Fibroblast of skin of back (primary cell): ENCODE data around the gene SND1.
"Not testable (repeated sequence)": the region's sequence is repeated elsewhere in the genome, so short reads cannot be mapped to it uniquely, and the experiment has no call there.

ENCODE experiments used
- DNase-seq: peaks from one replicate; pipeline ENCODE4 v3.0.0-alpha.2; 2013

Gene SND1

DNA sequence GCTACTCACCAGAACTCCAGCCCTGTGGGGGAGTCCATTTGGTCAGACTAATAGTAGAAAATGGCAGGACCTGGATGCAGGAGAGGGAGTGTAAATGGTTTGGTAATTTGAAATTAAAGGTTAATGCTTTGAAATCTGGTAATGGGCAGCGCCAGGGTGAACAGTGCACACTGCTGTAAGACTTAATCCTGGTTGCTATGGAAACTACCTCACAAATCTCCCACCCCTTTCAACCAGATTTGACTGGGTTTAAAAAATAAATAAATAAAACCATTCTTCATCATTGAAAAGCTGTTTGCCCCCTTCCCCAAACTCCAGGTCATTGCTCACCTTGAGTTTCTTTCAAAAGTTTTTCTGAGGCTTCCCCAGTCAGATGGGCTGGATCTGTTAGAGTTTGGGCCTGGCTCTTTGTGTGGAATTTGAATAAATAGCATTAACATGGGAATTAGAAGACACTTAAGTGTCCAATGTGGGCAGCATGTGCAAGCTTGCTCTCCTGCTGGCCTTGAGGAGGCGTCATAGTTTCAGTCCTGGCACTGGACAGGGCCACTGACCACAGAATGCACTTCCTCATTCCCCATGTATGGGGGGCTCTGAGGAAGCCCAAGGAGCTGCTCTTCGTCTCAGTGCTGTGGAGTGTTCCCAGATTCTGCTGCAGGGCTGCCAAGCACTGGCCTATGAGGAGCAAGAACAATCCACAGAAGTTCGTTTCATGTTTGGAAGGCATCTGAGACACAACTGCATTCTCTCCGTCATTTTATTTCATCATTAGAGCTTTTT is 288.6 kb downstream of the SND1 start:
- peak; percentile 36 for DNase-seq

DNA sequence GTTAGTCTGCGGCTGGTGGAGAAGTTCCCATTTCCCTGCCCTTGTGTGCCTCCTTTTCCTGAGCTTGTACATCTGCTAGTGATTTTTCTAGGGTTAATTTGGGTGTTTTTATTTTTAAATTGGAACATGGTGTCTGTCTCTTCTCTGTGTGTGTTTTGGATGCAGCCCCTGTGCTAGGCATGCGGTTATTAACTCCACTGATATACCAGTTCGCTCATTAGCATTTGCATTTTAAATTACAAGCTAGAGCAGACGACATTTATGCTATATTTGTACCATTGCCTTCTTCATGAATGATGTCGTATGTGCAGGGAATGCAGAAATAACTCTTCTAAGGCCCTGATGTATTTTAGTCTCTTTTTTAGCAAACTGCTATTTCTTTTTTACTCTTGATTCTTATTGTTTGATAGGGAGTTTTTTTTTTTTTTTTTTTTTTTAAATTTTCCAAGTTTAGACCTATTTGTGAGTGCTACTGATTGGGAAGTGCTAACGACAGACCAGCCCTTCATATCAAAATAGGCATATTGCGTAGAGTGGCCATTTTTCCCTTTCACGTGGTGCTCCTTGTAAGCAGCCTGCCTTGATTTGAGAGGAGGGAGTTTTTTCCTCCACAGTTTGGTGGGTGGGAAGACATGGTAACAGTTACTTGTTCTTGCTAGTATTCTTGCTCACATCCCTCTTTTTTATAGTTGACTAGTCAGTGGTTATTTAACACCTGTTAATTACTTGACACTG is 289.6 kb downstream of the SND1 start:
- no peak for DNase-seq

DNA sequence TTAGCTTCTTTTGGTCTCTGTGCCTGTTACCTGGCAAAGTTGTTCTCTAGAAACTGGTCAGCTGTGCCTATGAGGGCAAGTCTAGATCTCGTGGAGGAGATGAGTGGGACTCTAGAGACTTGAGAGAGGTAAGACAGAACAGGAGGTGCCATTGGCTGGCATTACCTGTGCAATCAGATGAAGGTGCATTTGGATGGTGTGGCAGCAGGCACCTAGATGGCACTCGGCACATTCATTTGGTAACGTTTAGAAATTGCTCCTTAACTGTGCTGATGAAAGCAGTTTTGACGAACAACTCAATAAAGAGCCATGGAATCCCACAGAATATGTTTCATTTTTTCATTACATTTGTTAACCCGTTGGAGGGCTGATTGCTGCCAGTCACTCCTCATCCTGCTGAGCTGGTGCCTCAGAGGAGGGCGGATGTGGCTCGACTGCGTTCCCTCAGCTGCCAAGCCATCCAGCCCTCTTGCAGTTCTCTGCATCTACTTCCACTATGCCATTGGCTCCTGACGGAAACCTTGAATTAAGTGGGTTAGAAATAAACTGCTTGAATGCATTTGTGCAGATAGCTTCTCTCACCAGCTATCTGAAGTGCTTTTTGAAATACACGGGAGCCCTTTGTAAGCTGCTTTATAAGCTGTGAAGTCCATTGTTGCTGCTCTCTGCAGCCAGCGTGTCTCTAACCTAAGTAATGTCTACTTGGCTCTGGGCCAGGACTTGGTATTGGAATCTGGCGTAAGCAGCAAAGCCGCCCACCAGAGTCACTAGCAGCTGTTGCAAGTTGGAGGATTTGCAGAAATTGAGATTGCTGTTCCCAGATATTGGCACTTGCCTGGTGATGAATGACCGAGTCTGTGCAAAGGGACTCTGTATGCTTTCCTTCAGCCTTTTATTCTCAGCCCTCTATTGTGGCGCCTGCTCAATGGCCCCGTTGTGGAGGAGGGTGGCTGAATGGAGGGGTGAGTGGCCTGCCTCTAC is 291.8 kb downstream of the SND1 start:
- DNase-seq, result peak; percentile 44

DNA sequence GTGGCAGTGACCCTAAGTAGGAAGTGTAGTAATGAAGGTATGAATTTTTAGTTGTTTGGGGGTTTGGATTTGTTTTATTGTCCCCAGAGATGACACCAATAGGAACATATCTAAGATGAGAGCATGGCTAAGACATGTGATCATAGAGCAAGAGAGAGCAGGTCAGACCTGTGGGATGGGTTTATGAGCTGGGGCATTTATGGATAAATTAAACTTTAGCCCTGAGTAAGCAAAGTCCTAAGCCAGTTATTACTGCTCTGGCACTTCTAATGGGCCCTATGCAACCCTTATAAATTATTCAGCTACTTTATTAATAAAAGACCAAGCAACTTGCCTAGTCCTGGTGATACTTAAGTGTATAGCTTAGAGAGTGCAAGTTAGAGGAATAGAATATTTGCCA is 294.1 kb downstream of the SND1 start:
- DNase-seq, result no peak

DNA sequence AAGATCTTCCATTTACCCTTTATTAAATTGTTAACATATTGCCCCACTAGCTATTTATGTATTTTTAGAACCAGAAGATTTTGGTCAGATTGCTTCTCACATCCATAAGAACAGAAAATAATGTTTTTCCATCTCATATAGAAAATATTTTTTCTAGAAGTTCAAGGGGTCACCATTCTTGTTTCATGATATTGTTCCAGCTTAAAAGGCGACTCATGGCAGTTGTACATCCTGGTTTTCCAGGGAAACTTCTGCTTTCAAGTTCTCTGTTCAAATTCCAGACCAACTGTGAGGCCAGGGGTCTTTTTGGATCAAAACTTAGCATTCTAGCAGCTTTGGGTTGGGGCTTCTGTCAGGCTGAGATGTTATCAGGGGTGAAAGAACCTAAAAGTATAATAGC is 294.9 kb downstream of the SND1 start:
- peak; percentile 68 for DNase-seq

DNA sequence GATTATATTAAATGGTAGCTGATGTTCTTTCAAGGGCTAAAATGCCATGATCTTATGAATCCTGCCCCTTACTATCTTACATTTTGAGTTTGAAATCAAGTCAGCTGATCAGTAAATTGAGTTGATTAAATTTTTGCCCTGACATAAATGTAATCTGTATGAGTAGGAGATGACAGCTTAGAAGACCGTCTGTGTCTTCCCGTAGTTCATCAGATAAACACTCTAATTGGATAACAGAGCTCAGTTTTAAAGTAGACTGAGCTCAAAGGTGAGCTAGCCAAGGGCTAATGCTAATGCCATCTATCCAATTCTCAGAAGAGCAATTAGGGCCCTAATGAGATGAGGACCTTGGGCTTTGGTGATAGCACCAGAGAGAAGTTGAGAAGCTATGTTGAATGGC is 296.3 kb downstream of the SND1 start:
- no peak for DNase-seq

DNA sequence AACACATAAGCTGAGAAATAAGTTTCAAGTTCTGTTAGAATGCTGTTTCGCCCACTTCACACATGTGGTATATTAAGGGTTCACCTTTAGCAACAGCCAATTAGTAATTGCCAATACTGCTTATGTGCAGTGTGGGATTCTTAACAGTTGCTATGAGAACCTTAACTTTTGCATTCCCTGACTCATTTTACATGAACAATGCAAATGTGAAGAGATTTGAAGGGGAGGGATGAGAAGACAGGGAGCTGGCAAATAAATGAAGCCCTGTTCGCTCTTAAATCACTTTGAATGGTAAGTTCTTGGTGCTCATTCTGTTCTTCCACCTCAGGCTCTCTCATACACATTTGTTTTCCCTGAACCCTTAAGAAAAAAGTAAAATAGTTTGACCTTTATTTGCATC is 296.9 kb downstream of the SND1 start:
- DNase-seq, result no peak

DNA sequence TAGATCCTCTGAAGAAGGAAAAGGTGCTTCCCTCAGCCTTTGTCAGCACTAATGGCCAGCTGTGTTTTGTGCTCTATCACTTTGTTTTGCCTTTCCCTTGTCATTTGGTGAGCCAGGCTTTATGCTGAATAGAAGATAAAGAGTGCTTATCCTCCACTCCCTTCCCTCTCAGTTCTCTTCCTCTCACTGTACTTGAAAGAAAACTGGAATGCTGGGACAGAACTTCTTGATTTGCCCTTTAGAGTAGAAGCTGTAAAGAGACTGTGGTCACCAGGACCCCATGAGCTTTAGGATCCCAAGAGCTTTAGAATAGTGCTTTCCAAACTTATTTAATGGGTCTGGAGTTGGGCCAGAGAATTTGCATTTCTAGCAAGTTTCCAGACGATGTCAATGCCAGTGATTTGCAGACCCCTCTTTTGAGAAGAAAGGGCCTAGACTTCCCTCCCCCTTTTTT is 297.8 kb downstream of the SND1 start:
- no peak for DNase-seq

DNA sequence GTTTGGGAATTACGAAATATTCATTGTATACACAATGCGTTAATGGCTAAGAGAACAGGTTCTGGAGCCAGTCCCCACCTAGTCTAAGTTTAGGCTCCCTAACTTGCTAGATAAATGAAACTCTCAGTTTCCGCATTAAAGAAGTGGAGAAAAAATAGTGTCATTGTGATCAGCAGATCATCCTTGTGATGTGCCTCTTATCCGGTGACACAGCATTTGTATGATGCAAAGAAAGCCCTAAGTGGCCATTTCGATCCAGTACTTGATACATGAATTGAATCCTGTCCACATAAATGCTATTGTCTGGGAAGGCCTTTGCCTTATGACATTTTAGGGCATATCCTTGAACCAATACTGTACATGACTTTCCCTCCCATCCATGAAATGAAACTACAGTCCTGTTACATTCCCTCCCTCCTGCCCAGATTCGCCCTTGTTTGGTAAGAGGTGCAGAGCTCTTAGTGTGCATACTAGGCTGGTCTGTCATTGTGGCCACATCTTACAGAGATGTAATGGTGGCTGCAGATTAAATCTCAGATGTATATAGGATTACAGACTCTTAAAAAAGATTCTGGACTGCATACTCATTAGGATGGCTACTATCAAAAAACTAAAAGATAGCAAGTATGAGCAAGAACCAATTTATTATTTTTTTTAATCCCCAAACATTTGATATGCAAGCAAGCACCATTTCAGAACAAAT is 298.4 kb downstream of the SND1 start:
- no peak for DNase-seq

DNA sequence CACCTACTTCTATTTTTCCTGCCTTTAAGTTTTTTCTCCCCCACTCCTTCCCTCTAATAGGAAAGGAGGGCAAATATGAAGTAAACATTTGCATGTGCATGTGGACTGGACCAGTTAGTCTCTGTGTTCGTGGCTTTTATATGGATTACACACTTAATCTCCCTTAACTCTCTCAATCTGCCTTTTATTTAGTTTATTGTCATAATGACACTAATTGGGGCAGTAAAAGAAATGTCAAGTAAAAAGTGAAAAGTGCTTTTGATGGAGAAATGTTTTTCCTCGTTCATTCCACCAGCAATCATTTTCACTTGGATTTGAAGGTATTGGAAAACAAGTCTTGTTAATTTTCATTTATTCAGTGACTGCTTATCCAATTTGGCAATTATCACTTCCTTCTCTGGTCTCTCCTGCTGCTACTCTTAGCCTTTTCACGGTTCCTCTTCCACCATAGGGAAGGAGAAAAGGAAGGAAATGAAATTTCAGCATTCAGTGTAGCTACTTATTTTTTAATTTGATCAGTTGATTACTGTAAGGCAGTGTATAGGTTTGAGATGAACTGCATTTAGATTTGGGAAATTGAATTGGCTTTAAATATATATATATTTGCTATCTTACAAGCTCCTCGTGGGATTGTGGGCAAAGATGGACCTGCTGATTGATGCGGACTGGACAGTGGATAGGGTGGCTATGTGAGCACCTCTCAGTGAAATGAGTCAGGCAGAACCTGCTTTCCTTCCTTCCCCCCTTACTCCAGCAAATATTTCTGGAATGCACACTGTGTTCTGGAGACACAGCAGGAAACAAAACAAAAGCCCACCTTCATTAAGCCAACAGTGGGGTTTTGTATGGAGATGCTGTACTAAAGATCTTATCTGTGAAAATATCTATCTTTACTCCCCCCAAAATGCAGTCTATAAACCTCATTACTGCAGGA is 301.7 kb downstream of the SND1 start:
- DNase-seq, result no peak

DNA sequence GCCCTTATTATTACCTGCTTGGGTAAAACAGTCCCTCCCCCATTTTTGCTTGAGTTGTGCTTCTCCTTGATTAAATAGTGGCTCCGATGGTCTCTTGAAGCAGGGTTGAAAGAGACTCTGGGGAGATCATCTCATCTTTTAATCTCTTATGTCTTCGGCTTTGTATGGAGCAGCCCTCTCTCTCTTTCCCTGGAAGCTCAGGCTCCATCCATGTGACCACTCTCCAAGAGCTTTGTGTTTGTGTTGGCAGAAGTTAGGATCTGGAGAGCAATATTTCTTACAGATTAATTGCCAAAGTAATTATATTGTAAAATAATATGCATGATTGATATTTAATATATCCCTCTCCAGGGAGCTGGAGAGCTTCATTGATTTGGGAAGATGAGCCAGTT is 302.4 kb downstream of the SND1 start:
- DNase-seq, result no peak

DNA sequence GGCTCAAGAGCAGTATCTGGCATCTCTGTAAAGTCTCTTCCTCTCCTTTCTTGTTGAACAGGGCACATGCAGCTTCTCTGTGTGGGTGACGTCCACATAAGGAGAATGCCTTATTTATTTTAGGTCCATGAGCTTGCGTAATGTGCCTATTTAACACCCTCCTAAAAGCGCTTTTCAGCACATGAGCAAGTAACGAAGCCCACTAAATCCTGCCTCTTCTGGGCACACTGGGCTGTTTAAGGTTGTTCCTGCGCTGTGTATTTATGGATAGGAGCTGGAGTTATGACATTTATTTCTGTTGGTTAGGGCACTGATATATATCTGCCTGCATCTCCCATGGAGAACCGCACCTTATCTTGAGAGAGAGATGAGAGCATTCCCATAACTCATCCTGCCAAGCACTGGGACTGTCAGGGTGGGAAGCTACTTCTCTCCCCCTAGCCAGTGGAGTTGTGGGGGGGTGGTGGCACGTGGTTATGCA is 303.1 kb downstream of the SND1 start:
- DNase-seq, result no peak

DNA sequence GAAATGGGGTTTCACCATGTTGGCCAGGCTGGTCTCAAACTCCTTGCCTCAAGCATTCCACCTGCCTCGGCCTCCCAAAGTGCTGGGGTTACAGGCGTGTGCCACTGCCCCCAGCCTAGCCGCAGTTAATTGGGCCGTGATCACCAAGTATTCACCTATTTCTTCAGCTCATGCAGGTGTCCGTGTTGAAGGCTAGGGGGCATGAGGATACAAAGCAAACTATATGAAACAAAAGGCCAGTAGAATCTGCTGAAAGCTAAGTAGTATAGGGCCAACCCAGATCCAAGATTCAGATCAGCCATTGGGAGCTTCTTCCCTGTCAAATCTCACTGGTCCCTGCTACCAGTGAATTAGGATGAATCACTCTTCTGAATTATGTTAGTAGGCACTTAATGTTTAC is 305.9 kb downstream of the SND1 start:
- DNase-seq, result no peak

DNA sequence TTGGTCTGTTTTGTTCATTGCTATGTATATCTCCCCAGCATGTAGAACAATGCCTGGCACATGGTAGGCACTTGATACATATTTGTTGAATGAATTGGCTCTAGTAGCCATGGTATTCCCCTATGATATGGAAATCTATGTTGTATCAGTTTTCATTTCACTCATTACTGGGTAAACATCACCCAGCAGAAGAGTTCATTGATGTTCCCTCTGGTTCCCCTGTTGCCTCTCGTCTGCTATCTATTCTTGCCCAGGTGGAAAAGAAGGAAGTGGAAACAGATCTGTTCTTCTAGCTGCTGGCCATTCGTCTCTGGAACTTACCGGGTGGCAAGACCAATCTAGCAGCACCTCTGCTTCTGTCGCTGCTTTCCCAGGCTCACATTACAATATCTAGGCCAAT is 307.8 kb downstream of the SND1 start:
- DNase-seq, result no peak

DNA sequence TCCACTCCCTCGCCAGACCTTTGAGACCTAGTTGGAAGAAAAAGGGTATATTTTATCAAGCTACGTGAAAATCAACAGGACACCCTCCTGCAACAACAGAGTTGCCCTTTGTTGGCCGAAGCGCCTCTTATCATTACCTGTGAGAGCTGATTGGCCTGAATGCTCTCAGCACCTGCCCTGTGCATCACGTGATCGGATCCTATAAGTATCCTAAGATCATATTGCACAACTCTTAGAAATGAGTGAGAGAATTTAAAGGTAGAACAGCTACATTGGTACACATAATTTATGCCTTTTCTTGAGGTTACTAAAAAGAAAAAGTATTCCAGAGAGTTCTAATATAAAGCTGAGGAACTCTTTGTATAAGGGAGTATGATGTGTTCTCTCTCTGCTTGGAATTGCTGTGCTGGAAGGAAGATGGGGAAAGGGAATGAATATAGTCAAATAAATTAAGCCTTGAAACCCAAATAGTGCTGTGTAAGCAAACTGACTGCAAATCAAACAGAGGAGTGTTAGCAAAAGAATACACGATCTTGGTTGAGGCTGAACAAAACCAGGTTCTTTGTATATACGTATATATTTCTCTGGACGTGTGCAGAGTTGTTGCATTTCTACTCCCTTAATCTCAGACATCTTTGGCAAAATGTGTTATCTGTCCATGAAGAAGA is 309.9 kb downstream of the SND1 start:
- DNase-seq, result no peak

DNA sequence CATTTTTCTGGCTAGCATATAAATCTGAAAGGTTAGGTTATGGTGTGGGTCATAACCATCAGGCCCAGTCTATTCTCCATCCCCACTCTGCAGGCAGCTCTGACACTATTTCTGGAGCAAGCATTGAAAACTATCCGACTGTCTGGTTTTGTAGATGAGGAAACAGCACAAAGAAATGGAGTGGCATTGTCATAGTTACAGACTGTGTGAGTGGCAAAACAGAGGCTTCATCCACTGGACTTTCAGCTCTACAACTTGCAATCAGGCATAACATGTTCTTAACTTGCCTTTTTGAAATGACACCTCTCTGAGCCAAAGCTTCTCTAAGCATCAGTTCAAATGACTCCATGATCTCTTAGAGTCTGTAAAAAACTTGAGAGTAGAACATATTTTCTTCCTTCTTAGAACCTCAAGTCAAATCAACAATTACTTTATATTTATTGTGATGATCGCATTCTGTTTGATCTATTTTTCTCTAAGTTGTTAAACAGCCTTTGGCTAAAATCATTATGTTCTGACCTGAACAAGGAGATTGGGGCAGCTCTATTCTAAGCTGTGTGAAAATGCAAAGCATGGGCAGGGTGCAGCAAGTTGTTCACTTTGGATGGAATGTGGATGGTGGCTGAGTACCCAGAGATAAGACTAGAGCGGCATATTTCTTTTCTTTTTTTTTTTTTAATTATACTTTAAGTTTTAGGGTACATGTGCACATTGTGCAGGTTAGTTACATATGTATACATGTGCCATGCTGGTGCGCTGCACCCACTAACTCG is 310.8 kb downstream of the SND1 start:
- DNase-seq, result no peak

DNA sequence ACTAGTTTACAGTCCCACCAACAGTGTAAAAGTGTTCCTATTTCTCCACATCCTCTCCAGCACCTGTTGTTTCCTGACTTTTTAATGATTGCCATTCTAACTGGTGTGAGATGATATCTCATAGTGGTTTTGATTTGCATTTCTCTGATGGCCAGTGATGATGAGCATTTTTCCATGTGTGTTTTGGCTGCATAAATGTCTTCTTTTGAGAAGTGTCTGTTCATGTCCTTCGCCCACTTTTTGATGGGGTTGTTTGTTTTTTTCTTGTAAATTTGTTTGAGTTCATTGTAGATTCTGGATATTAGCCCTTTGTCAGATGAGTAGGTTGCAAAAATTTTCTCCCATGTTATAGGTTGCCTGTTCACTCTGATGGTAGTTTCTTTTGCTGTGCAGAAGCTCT is 311.9 kb downstream of the SND1 start:
- DNase-seq, result not testable (repeated sequence)

DNA sequence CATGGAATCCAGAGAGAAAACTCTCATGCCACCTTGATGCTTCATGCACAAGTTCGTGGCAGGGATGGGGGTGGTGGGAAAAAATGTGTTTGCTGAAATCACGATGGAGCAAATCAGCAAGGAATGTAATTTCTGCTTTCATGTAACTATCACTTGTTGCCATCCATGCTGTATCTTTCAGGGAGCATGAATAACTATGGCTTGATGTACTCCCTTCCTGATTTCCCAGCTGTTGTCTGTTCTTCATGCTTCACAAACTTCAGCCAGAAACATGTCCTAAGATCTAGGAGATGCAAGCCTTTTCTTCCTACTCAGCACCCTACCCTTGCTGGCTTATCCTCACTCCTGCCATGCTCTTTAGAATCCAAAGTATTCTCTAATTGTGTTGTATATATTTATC is 315.3 kb downstream of the SND1 start:
- no peak for DNase-seq

DNA sequence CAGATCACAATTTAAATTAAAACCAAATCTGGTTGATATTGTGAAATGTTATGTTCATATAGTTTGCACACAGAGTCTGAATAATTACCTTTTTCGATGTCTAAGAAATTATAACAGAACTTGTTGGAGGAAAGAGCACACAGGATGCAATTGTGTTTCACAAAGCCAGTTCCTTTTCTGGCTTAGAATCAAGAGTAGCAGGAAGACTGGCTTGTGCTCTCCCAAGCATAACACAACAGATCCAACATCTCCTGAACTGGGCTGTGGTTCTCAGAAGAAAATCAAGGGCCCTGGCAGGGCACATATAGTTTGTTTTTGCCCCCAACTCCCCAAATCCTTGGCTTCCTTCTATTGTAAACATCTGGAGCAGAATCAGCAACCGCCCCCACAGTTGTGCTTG is 316.6 kb downstream of the SND1 start:
- DNase-seq, result no peak

DNA sequence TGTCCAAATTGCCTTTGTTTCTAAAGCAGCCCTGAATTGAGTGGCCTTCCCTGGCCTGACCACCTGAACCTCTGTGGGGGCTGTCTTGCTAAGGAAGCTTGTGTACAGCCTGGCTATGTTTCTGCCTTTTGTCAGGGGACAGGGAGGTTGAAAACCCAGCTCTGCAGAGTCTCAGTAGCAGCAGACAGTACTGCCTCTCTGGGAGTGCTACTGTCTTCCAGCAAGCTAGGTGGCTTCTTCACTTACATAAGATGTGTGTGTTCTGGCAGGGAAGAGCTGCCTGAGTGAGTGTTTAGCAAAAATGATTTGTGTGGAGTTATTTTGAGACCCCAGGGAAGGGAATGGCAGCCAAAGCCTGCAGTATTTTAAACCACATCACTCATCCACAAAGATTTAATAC is 321.8 kb downstream of the SND1 start:
- no peak for DNase-seq
